H9 (cell line): Measurements from ENCODE around the gene DUT. TPM values are rescaled to one million over a fixed set of nuclear protein-coding genes. Genes with fewer than 3 reads are reported as not detected.

Experiments
- DNase-seq: peaks from one replicate; pipeline ENCODE4 v3.0.0-alpha.2; 2017
- H2AFZ ChIP-seq: one replicate; pipeline ENCODE4 v1.6.1; 2013; ENCODE audit warnings: mild to moderate bottlenecking, low read length, control low read depth, moderate library complexity
- H2AK5ac ChIP-seq: 2 replicates; pipeline ENCODE4 v1.6.1; 2013; ENCODE audit warnings: low read length, control low read depth, mixed read lengths; ENCODE audit not compliant: insufficient read length
- H2BK120ac ChIP-seq: one replicate; pipeline ENCODE4 v1.6.1; 2013; ENCODE audit warnings: low read depth, mild to moderate bottlenecking, low read length, control low read depth, inconsistent platforms; ENCODE audit not compliant: poor library complexity, severe bottlenecking
- H2BK12ac ChIP-seq: 2 replicates; pipeline ENCODE4 v1.6.1; 2013; ENCODE audit warnings: low read length, control low read depth, mixed read lengths, low read depth; ENCODE audit not compliant: insufficient read length
- H2BK15ac ChIP-seq: 2 replicates; pipeline ENCODE4 v1.6.1; 2013; ENCODE audit warnings: low read depth, low read length, control low read depth
- H2BK20ac ChIP-seq: one replicate; pipeline ENCODE4 v1.6.1; 2013; ENCODE audit warnings: low read depth, mild to moderate bottlenecking, low read length, control low read depth, inconsistent platforms; ENCODE audit not compliant: poor library complexity, severe bottlenecking
- H2BK5ac ChIP-seq: 2 replicates; pipeline ENCODE4 v1.6.1; 2013; ENCODE audit warnings: low read length, control low read depth, mixed read lengths; ENCODE audit not compliant: insufficient read length
- H3K14ac ChIP-seq: 2 replicates; pipeline ENCODE4 v1.6.1; 2013; ENCODE audit warnings: low read length, control low read depth; ENCODE audit not compliant: insufficient read depth
- H3K18ac ChIP-seq: 2 replicates; pipeline ENCODE4 v1.6.1; 2013; ENCODE audit warnings: low read depth, mild to moderate bottlenecking, mixed read lengths, low read length, control low read depth; ENCODE audit not compliant: insufficient read length
- H3K23ac ChIP-seq: 2 replicates; pipeline ENCODE4 v1.6.1; 2013; ENCODE audit warnings: low read length, control low read depth, mixed read lengths, low read depth; ENCODE audit not compliant: insufficient read length
- H3K23me2 ChIP-seq: 2 replicates; pipeline ENCODE4 v1.6.1; 2013; ENCODE audit warnings: low read depth, mild to moderate bottlenecking, mixed read lengths, low read length, control low read depth; ENCODE audit not compliant: insufficient read length, poor library complexity, severe bottlenecking
- H3K27ac ChIP-seq: 2 replicates; pipeline ENCODE4 v1.5.1; 2013; ENCODE audit warnings: low read length, control low read depth, mixed read lengths, low read depth; ENCODE audit not compliant: insufficient read length
- H3K27me3 ChIP-seq: 2 replicates; pipeline ENCODE4 v1.6.1; 2013; ENCODE audit warnings: low read length, control low read depth, inconsistent platforms; ENCODE audit not compliant: insufficient read depth
- H3K4ac ChIP-seq: 2 replicates; pipeline ENCODE4 v1.6.1; 2013; ENCODE audit warnings: low read depth, mild to moderate bottlenecking, control low read depth, inconsistent platforms, low read length, moderate library complexity
- H3K4me1 ChIP-seq: 2 replicates; pipeline ENCODE4 v1.6.1; 2013; ENCODE audit warnings: low read length, control low read depth, inconsistent platforms; ENCODE audit not compliant: insufficient read depth
- H3K4me2 ChIP-seq: 2 replicates; pipeline ENCODE4 v1.6.1; 2013; ENCODE audit warnings: low read length, control low read depth, mixed read lengths; ENCODE audit not compliant: insufficient read length, insufficient read depth
- H3K56ac ChIP-seq: 2 replicates; pipeline ENCODE4 v1.6.1; 2013; ENCODE audit warnings: low read depth, mild to moderate bottlenecking, mixed read lengths, low read length, control low read depth; ENCODE audit not compliant: insufficient read length
- H3K79me1 ChIP-seq: 2 replicates; pipeline ENCODE4 v1.6.1; 2013; ENCODE audit warnings: low read depth, mild to moderate bottlenecking, moderate library complexity, low read length, control low read depth, inconsistent platforms; ENCODE audit not compliant: insufficient read depth, poor library complexity, severe bottlenecking
- H3K79me2 ChIP-seq: 2 replicates; pipeline ENCODE4 v1.6.1; 2013; ENCODE audit warnings: low read length, control low read depth, inconsistent platforms; ENCODE audit not compliant: insufficient read depth
- H3K9ac ChIP-seq: 2 replicates; pipeline ENCODE4 v1.6.1; 2013; ENCODE audit warnings: low read length, control low read depth, mixed read lengths; ENCODE audit not compliant: insufficient read length; ENCODE audit errors: extremely low read depth
- H3K9me3 ChIP-seq: one replicate; pipeline ENCODE4 v1.6.1; 2013; ENCODE audit warnings: low read depth, low read length, inconsistent platforms; ENCODE audit not compliant: control insufficient read depth
- H3T11ph ChIP-seq: one replicate; pipeline ENCODE4 v1.6.1; 2013; ENCODE audit warnings: mild to moderate bottlenecking, low read length, control low read depth, inconsistent platforms
- H4K20me1 ChIP-seq: one replicate; pipeline ENCODE4 v1.6.1; 2013; ENCODE audit not compliant: control insufficient read depth, insufficient read length, insufficient read depth
- H4K5ac ChIP-seq: 2 replicates; pipeline ENCODE4 v1.6.1; 2013; ENCODE audit warnings: low read depth, mild to moderate bottlenecking, mixed read lengths, low read length, control low read depth; ENCODE audit not compliant: insufficient read length
- H4K8ac ChIP-seq: replicated peaks from 2 replicates; pipeline ENCODE4 v1.6.1; 2013; ENCODE audit warnings: low read length, control low read depth, mixed read lengths, low read depth; ENCODE audit not compliant: insufficient read length
- H4K91ac ChIP-seq: 2 replicates; pipeline ENCODE4 v1.6.1; 2013; ENCODE audit warnings: low read depth, mild to moderate bottlenecking, moderate library complexity, mixed read lengths, low read length, control low read depth; ENCODE audit not compliant: insufficient read length
- H3K27ac Mint-ChIP-seq, 3 experiments: 2 replicates in 2 of 3; 3 replicates in 1 of 3; pipeline ENCODE4 v1.8.0; 2020 to 2021; ENCODE audit warnings: mixed read lengths in 3 of 3, mild to moderate bottlenecking in 1 of 3, moderate library complexity in 1 of 3
- H3K27me3 Mint-ChIP-seq: 2 replicates; pipeline ENCODE4 v1.8.0; 2021; ENCODE audit warnings: low read depth, mild to moderate bottlenecking, moderate library complexity, mixed read lengths
- H3K36me3 Mint-ChIP-seq, 3 experiments: 2 replicates in 2 of 3; 3 replicates in 1 of 3; pipeline ENCODE4 v1.8.0; 2020 to 2021; ENCODE audit warnings: low read depth in 3 of 3, mixed read lengths in 3 of 3; ENCODE audit not compliant: insufficient read depth in 1 of 3
- H3K4me1 Mint-ChIP-seq, 2 experiments: 2 replicates each; pipeline ENCODE4 v1.8.0; 2020; ENCODE audit warnings: mixed read lengths in 2 of 2
- H3K4me3 Mint-ChIP-seq, 2 experiments: 2 replicates in 1 of 2; 3 replicates in 1 of 2; pipeline ENCODE4 v1.8.0; 2020 to 2021; ENCODE audit warnings: mild to moderate bottlenecking in 2 of 2, mixed read lengths in 2 of 2, moderate library complexity in 1 of 2
- H3K9me3 Mint-ChIP-seq, 2 experiments: 2 replicates in 1 of 2; 3 replicates in 1 of 2; pipeline ENCODE4 v1.8.0; 2020; ENCODE audit warnings: mild to moderate bottlenecking in 2 of 2, mixed read lengths in 2 of 2, moderate library complexity in 1 of 2
- WGBS: extraction: QIAGEN DNeasy Blood & Tissue Kit; methylation state at CpG from one replicate; pipeline ENCODE4 v1.1.7; 2013; ENCODE audit warnings: missing lambda C conversion rate, low lambda C conversion rate, mixed read lengths; ENCODE audit not compliant: insufficient read length; ENCODE audit errors: extremely low coverage; 5-methylcytosine and 5-hydroxymethylcytosine counted together
- total RNA-seq: library from RNA; stranded (reverse); gene quantifications from 2 replicates; pipeline ENCODE4 v1.2.1, GENCODE V29; 2021
- TF ChIP-seq, protein P1 (sequence below): fragments of 200-600 bp; sonication (generic); conservative IDR thresholded peaks from 3 replicates; pipeline ENCODE4 v1.8.0; 2021; ENCODE audit warnings: antibody characterized with exemption, mild to moderate bottlenecking

The DUT gene
- total RNA-seq, 1 experiment from 2014 or later = 137 TPM

DNA sequence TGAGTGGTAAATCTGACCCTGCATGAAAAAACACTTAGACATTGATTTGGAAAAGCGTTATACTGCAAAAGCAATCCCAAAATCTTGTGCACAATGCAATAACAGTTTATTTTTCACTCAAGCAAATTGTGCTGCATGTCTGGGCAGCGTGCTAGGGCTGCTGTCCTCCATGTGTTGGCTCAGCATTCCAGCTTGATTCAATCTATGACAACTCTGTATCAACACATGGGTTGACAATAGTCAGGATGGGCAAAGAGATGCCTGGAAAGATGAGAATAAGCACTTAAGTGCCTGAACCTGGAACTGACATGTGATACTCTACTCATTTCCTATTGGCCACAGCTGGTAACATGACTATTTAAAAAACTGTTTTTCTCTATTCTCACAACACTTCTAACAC, 51.8 kb downstream of the DUT start:
- peaks cover 0 to 2% (median 0%) of the 10 kb centered on the region in 3 experiments; a peak in 1 of 7 replicates for H3K36me3 Mint-ChIP-seq
- no peaks in the 10 kb centered on the region for H3K23me2 ChIP-seq
- no peak overlapping the region for H3K9ac ChIP-seq
- H3T11ph ChIP-seq = no peak overlapping the region
- no peak overlapping the region for H3K4me2 ChIP-seq
- no peak overlapping the region for H2AFZ ChIP-seq
- H3K56ac ChIP-seq = no peak overlapping the region
- no peak overlapping the region for H4K8ac ChIP-seq
- H3K27ac ChIP-seq = no peak overlapping the region
- no peaks in the 10 kb centered on the region for H3K79me2 ChIP-seq
- no peak overlapping the region for H2AK5ac ChIP-seq
- H4K20me1 ChIP-seq = no peaks in the 10 kb centered on the region
- H2BK15ac ChIP-seq = no peak overlapping the region
- no peaks in the 10 kb centered on the region for H3K79me1 ChIP-seq
- no peak overlapping the region for H2BK12ac ChIP-seq
- no peaks in the 10 kb centered on the region for H3K4me1 Mint-ChIP-seq
- H3K9me3 Mint-ChIP-seq = peaks cover 2% of the 10 kb centered on the region in 2 experiments; a peak in 3 of 5 replicates
- no peaks in the 10 kb centered on the region for H3K27me3 ChIP-seq
- no peak overlapping the region for H3K4ac ChIP-seq
- no peak overlapping the region for H2BK20ac ChIP-seq
- DNase-seq = no peak
- no peak overlapping the region for H3K4me3 Mint-ChIP-seq
- TF ChIP-seq, protein P1, sequence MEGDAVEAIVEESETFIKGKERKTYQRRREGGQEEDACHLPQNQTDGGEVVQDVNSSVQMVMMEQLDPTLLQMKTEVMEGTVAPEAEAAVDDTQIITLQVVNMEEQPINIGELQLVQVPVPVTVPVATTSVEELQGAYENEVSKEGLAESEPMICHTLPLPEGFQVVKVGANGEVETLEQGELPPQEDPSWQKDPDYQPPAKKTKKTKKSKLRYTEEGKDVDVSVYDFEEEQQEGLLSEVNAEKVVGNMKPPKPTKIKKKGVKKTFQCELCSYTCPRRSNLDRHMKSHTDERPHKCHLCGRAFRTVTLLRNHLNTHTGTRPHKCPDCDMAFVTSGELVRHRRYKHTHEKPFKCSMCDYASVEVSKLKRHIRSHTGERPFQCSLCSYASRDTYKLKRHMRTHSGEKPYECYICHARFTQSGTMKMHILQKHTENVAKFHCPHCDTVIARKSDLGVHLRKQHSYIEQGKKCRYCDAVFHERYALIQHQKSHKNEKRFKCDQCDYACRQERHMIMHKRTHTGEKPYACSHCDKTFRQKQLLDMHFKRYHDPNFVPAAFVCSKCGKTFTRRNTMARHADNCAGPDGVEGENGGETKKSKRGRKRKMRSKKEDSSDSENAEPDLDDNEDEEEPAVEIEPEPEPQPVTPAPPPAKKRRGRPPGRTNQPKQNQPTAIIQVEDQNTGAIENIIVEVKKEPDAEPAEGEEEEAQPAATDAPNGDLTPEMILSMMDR = no peak
- no peaks in the 10 kb centered on the region for H3K4me1 ChIP-seq
- H3K23ac ChIP-seq = no peak overlapping the region
- H2BK120ac ChIP-seq = no peak overlapping the region
- no peak overlapping the region for H4K91ac ChIP-seq
- no peak overlapping the region for H3K14ac ChIP-seq
- H3K18ac ChIP-seq = no peak overlapping the region
- no peak overlapping the region for H3K27ac Mint-ChIP-seq
- H3K9me3 ChIP-seq = no peaks in the 10 kb centered on the region
- no peak overlapping the region for H2BK5ac ChIP-seq
- H4K5ac ChIP-seq = no peak overlapping the region
- no peaks in the 10 kb centered on the region for H3K27me3 Mint-ChIP-seq
- no CpG with 5 or more reads among the region's 2 CpGs for WGBS
